B cell (primary cell): ENCODE measurements around the gene TSNAX.

ENCODE experiments used
- CTCF ChIP-seq: fragments of 200-600 bp; IDR thresholded peaks from one replicate; pipeline ENCODE4 v1.8.0; 2022; ENCODE audit warnings: antibody characterized with exemption, mild to moderate bottlenecking
- EZH2 ChIP-seq: IDR thresholded peaks from 2 replicates; pipeline ENCODE4 v1.6.1; 2012; ENCODE audit warnings: borderline replicate concordance, low read depth, mild to moderate bottlenecking, moderate library complexity, low read length; ENCODE audit not compliant: insufficient read depth, poor library complexity, severe bottlenecking

DNA sequence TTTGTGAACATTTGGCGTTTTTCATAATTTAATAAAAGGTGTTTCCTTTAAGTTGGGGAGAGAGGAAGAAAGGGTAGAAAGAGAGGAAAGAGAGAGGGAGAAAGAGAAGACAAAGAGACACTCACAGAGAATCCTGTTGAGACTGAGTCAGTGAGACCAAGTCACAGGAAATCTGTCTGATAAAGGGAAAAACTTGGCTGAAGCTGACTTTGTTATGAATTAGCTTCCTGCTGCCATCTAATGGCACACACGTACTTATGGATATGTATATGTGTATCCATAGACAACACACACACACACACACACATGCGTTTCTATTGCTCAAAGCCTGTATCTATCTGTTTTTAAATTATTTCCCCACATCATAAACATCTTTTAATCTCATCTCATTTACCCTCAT is 55.6 kb downstream of the TSNAX start:
- TF ChIP-seq CTCF (no peak), EZH2 (no peak)
